CD14-positive monocyte (primary cell): ENCODE data around the gene MYOM3. TPM values are rescaled to one million over a fixed set of nuclear protein-coding genes. Genes with fewer than 3 reads are reported as not detected.
"Not testable (repeated sequence)": the region's sequence is repeated elsewhere in the genome, so short reads cannot be mapped to it uniquely, and the experiment has no call there.

Experiments
- DNase-seq, 3 donors: peaks; one replicate each; pipeline ENCODE4 v3.0.0-alpha.2; 2011 to 2022
- H2AFZ ChIP-seq: 2 replicates; pipeline ENCODE4 v1.6.0; 2012; ENCODE audit warnings: mild to moderate bottlenecking, low read depth, low read length, inconsistent platforms; ENCODE audit not compliant: insufficient read depth, poor library complexity, severe bottlenecking
- H3K27ac ChIP-seq, 2 donors: 1 replicate in 1 of 2; 2 replicates in 1 of 2; pipeline ENCODE4 v1.5.1; 2012 to 2013; ENCODE audit warnings: low read length in 2 of 2, control low read depth in 1 of 2, inconsistent platforms in 1 of 2, low read depth in 1 of 2, mild to moderate bottlenecking in 1 of 2
- H3K27me3 ChIP-seq, 2 donors: one replicate each; pipeline versions ENCODE4 v1.6.0 to v1.6.1; 2011 to 2013; ENCODE audit warnings: low read length in 2 of 2; ENCODE audit not compliant: control insufficient read depth in 2 of 2, insufficient read depth in 2 of 2
- H3K36me3 ChIP-seq, 2 donors: replicated peaks in 1 of 2; 1 replicate in 1 of 2; 2 replicates in 1 of 2; pipeline versions ENCODE4 v1.5.1 to v1.6.1; 2012 to 2013; ENCODE audit warnings: low read length in 2 of 2, control low read depth in 1 of 2, inconsistent platforms in 1 of 2, mild to moderate bottlenecking in 1 of 2; ENCODE audit not compliant: insufficient read depth in 2 of 2, control insufficient read depth in 1 of 2
- H3K4me1 ChIP-seq, 2 donors: 1 replicate in 1 of 2; 2 replicates in 1 of 2; pipeline versions ENCODE4 v1.5.1 to v1.6.1; 2012 to 2013; ENCODE audit warnings: low read length in 2 of 2, control low read depth in 1 of 2, inconsistent platforms in 1 of 2, mild to moderate bottlenecking in 1 of 2, moderate library complexity in 1 of 2; ENCODE audit not compliant: insufficient read depth in 2 of 2, control insufficient read depth in 1 of 2
- H3K4me2 ChIP-seq: replicated peaks from 2 replicates; pipeline ENCODE3; 2012; ENCODE audit warnings: low read length, moderate library complexity, mild to moderate bottlenecking; ENCODE audit not compliant: poor library complexity, severe bottlenecking; ENCODE audit errors: extremely low read depth
- H3K4me3 ChIP-seq, 3 experiments: fragments of 200-600 bp in 1 of 3; sonication (generic) in 1 of 3; replicated peaks in 1 of 3; 1 replicate in 2 of 3; 2 replicates in 1 of 3; pipeline ENCODE4 v1.5.1; 2011 to 2013; ENCODE audit warnings: low read length in 3 of 3, mild to moderate bottlenecking in 3 of 3, control low read depth in 2 of 3, low read depth in 2 of 3, inconsistent platforms in 1 of 3, moderate library complexity in 1 of 3
- H3K79me2 ChIP-seq: 2 replicates; pipeline ENCODE4 v1.6.0; 2012; ENCODE audit warnings: mild to moderate bottlenecking, control low read depth, inconsistent platforms, low read length, moderate library complexity; ENCODE audit not compliant: insufficient read depth
- H3K9ac ChIP-seq: 2 replicates; pipeline ENCODE4 v1.6.0; 2017; ENCODE audit warnings: low read length, mild to moderate bottlenecking; ENCODE audit not compliant: insufficient read depth, poor library complexity, severe bottlenecking
- H3K9me3 ChIP-seq, 2 donors: replicated peaks in 1 of 2; 1 replicate in 1 of 2; 2 replicates in 1 of 2; pipeline versions ENCODE4 v1.5.1 to v1.6.1; 2012 to 2013; ENCODE audit warnings: low read length in 2 of 2, control low read depth in 1 of 2; ENCODE audit not compliant: control insufficient read depth in 1 of 2, insufficient read depth in 1 of 2
- H4K20me1 ChIP-seq: 2 replicates; pipeline ENCODE4 v1.6.0; 2012; ENCODE audit warnings: mild to moderate bottlenecking, low read length, control low read depth, moderate library complexity; ENCODE audit not compliant: insufficient read depth
- H3K27ac Mint-ChIP-seq, 7 donors: one replicate each; pipeline ENCODE4 v1.8.0; 2020; ENCODE audit warnings: mild to moderate bottlenecking in 7 of 7, mixed read lengths in 7 of 7, moderate library complexity in 6 of 7, inconsistent platforms in 2 of 7
- H3K27me3 Mint-ChIP-seq, 3 donors: one replicate each; pipeline ENCODE4 v1.8.0; 2021 to 2022; ENCODE audit warnings: low read depth in 3 of 3, mild to moderate bottlenecking in 3 of 3, mixed read lengths in 3 of 3, moderate library complexity in 3 of 3, inconsistent platforms in 1 of 3
- H3K36me3 Mint-ChIP-seq, 2 donors: one replicate each; pipeline ENCODE4 v1.8.0; 2020; ENCODE audit warnings: mixed read lengths in 2 of 2, inconsistent platforms in 1 of 2, mild to moderate bottlenecking in 1 of 2
- H3K4me1 Mint-ChIP-seq: one replicate; pipeline ENCODE4 v1.8.0; 2020; ENCODE audit warnings: mild to moderate bottlenecking, mixed read lengths
- H3K4me3 Mint-ChIP-seq, 2 donors: one replicate each; pipeline ENCODE4 v1.8.0; 2020; ENCODE audit warnings: mild to moderate bottlenecking in 2 of 2, mixed read lengths in 2 of 2, moderate library complexity in 1 of 2
- H3K9me3 Mint-ChIP-seq, 7 donors: one replicate each; pipeline ENCODE4 v1.8.0; 2020 to 2022; ENCODE audit warnings: mixed read lengths in 7 of 7, mild to moderate bottlenecking in 6 of 7, moderate library complexity in 6 of 7, inconsistent platforms in 2 of 7
- CTCF ChIP-seq: fragments of 200-600 bp; IDR thresholded peaks from one replicate; pipeline ENCODE4 v1.8.0; 2022; ENCODE audit warnings: antibody characterized with exemption, mild to moderate bottlenecking
- WGBS: methylation state at CpG from one replicate; pipeline ENCODE4 v1.1.5; 2013; ENCODE audit warnings: missing lambda C conversion rate; ENCODE audit not compliant: insufficient coverage; 5-methylcytosine and 5-hydroxymethylcytosine counted together
- intact Hi-C, 2 donors: fragments of 100-400 bp; cut with micrococcal nuclease; formaldehyde crosslinking; loops; one replicate each; pipeline versions ENCODE4 v1.15.0 to v1.15.1; 2023
- polyA plus RNA-seq, 3 donors: library from polyadenylated mRNA; depleted of rRNA in 1 of 3; unstranded in 2 of 3; stranded (reverse) in 1 of 3; fragments of 300-500 nt in 2 of 3; fragments of >200 nt in 1 of 3; fragmentation: Illumina TruSeq in 2 of 3; gene quantifications; 1 replicate in 2 of 3; 2 replicates in 1 of 3; pipeline ENCODE4 v1.2.3, GENCODE V29; 2012 to 2021

The MYOM3 gene
- polyA plus RNA-seq, 3 donors = not detected

- WGBS = 80% methylated on average over 1 of the region's 5 CpGs
These were observed 75.8 kb downstream of the MYOM3 start for GRCh38 chr1:24036088-24036487.

GRCh38 chr1:24032981-24033380, 79.0 kb downstream of the MYOM3 start:
- no peak overlapping the region for H3K27ac Mint-ChIP-seq
- no peaks in the 10 kb centered on the region for H3K9me3 Mint-ChIP-seq
- H3K9me3 ChIP-seq = no peaks in the 10 kb centered on the region
- no peaks in the 10 kb centered on the region for H3K27me3 ChIP-seq
- DNase-seq = no peak
- no peaks in the 10 kb centered on the region for H3K36me3 ChIP-seq
- no peaks in the 10 kb centered on the region for H3K4me1 ChIP-seq
- H3K79me2 ChIP-seq = no peaks in the 10 kb centered on the region
- H2AFZ ChIP-seq = no peak overlapping the region
- H3K36me3 Mint-ChIP-seq = no peaks in the 10 kb centered on the region
- H4K20me1 ChIP-seq = no peaks in the 10 kb centered on the region
- H3K9ac ChIP-seq = no peak overlapping the region
- no peak overlapping the region for H3K27ac ChIP-seq
- no CpG with 5 or more reads among the region's 5 CpGs for WGBS
- H3K4me3 ChIP-seq = no peak overlapping the region
- no peak overlapping the region for H3K4me3 Mint-ChIP-seq
- no peaks in the 10 kb centered on the region for H3K4me1 Mint-ChIP-seq
- H3K4me2 ChIP-seq = no peak overlapping the region
- no peak for TF ChIP-seq CTCF
- peaks cover 0 to 5% (median 2%) of the 10 kb centered on the region in 3 donors for H3K27me3 Mint-ChIP-seq
- intact Hi-C loops = no loop called here

More at GRCh38 chr1:24036088-24036487, 75.8 kb downstream of the MYOM3 start:
- Histone ChIP-seq H3K4me2 (no peak overlapping the region), H4K20me1 (no peaks in the 10 kb centered on the region), H3K36me3 (no peaks in the 10 kb centered on the region), H3K79me2 (no peaks in the 10 kb centered on the region), H3K27ac (no peak overlapping the region), H3K27me3 (no peaks in the 10 kb centered on the region), H3K4me3 (no peak overlapping the region), H3K4me1 (no peaks in the 10 kb centered on the region), H2AFZ (no peak overlapping the region), H3K9me3 (no peaks in the 10 kb centered on the region), H3K9ac (no peak overlapping the region)
- Mint-ChIP-seq H3K9me3 (peaks cover 0 to 3% (median 0%) of the 10 kb centered on the region in 7 donors), H3K4me3 (no peak overlapping the region), H3K36me3 (no peaks in the 10 kb centered on the region), H3K27ac (no peak overlapping the region), H3K4me1 (no peaks in the 10 kb centered on the region), H3K27me3 (peaks cover 0 to 5% (median 1%) of the 10 kb centered on the region in 3 donors)
- TF ChIP-seq CTCF = no peak
- no peak for DNase-seq
- intact Hi-C loops = no loop called here

GRCh38 chr1:24030976-24031516, 80.9 kb downstream of the MYOM3 start:
- H3K4me1 Mint-ChIP-seq, intact Hi-C loops, H3K27me3 ChIP-seq, H2AFZ ChIP-seq, H3K27ac ChIP-seq, H3K79me2 ChIP-seq, H3K4me3 Mint-ChIP-seq, H3K4me1 ChIP-seq, H3K4me2 ChIP-seq, H3K9me3 ChIP-seq, DNase-seq, H3K36me3 ChIP-seq, H4K20me1 ChIP-seq, H3K27me3 Mint-ChIP-seq, H3K4me3 ChIP-seq, H3K9me3 Mint-ChIP-seq, H3K9ac ChIP-seq, H3K36me3 Mint-ChIP-seq: not testable (repeated sequence)
- no CpG with 5 or more reads among the region's 7 CpGs for WGBS
- peak overlapping the region in 1 of 7 donors; percentile 20 for H3K27ac Mint-ChIP-seq
